HepG2 (cell line): ENCODE data around the gene ADGRV1. TPM values are rescaled to one million over a fixed set of nuclear protein-coding genes. Genes with fewer than 3 reads are reported as not detected.

ENCODE experiments used
- ATAC-seq: fragments of 200-7000 bp; cut with Tn5 transposase; 3 replicates; pipeline ENCODE4 v1.9.1; 2020; ENCODE audit warnings: mild to moderate bottlenecking, moderate library complexity
- BruUV-seq: library from RNA; stranded (reverse); fragments of 400-500 nt; replicated peaks from 2 replicates; lab custom pipeline; 2021; lab: Mats Ljungman, UMichigan
- CTCF ChIA-PET: fragments of 300-600 bp; formaldehyde crosslinking; extraction: SDS; loops from one replicate; lab custom pipeline; 2021; ENCODE audit warnings: low total read pairs, inconsistent platforms, low intra/inter-chr PET ratio; lab: Yijun Ruan, JAX
- POLR2A ChIA-PET: fragments of 350-600 bp; sonication (Branson Sonifier 250); formaldehyde crosslinking; loops from one replicate; lab custom pipeline; 2020; ENCODE audit warnings: antibody characterized with exemption, inconsistent platforms; lab: Yijun Ruan, JAX
- DNase-seq: peaks from one replicate; pipeline ENCODE4 v3.0.0-alpha.2; 2015; ENCODE audit warnings: low spot score
- FAIRE-seq: peaks from 3 replicates; lab custom pipeline; 2011; peaks lifted over from hg19 to GRCh38; lab: Jason Lieb, UNC
- H2AFZ ChIP-seq: one replicate; pipeline ENCODE4 v1.6.1; 2011; ENCODE audit warnings: low read length, inconsistent platforms
- H3K27ac ChIP-seq: fragments of 300-600 bp; 3 replicates; pipeline ENCODE4 v1.8.0; 2011; ENCODE audit warnings: mixed run types, mild to moderate bottlenecking, mixed read lengths, low read length, inconsistent platforms; ENCODE audit not compliant: insufficient read depth; ENCODE audit errors: extremely low read length
- H3K27me3 ChIP-seq, 2 experiments: fragments of 200-600 bp in 1 of 2; 2 replicates in 1 of 2; 3 replicates in 1 of 2; pipeline versions ENCODE4 v1.6.0 to v1.8.0; 2011; ENCODE audit warnings: low read length in 2 of 2, mild to moderate bottlenecking in 2 of 2, moderate library complexity in 2 of 2, inconsistent platforms in 1 of 2; ENCODE audit not compliant: insufficient read depth in 2 of 2, control insufficient read depth in 1 of 2
- H3K36me3 ChIP-seq, 2 experiments: fragments of 200-600 bp in 1 of 2; replicated peaks in 1 of 2; 2 replicates in 1 of 2; 3 replicates in 1 of 2; pipeline versions ENCODE4 v1.5.1 to v1.8.0; 2011; ENCODE audit warnings: low read length in 2 of 2, inconsistent platforms in 1 of 2; ENCODE audit not compliant: insufficient read depth in 2 of 2, control insufficient read depth in 1 of 2
- H3K4me1 ChIP-seq: 2 replicates; pipeline ENCODE4 v1.5.1; 2012; ENCODE audit warnings: low read length, inconsistent platforms; ENCODE audit not compliant: insufficient read depth
- H3K4me2 ChIP-seq: 2 replicates; pipeline ENCODE4 v1.6.0; 2011; ENCODE audit warnings: low read depth, low read length, inconsistent platforms
- H3K4me3 ChIP-seq, 3 experiments: fragments of 200-600 bp in 1 of 3; sonication (generic), shearing (Covaris generic) in 1 of 3; replicated peaks in 1 of 3; 2 replicates each; pipeline ENCODE4 v1.5.1; 2011 to 2016; ENCODE audit warnings: low read length in 3 of 3, inconsistent platforms in 2 of 3, low read depth in 2 of 3, mild to moderate bottlenecking in 2 of 3, control low read depth in 1 of 3, mixed read lengths in 1 of 3; ENCODE audit not compliant: insufficient read depth in 1 of 3
- H3K79me2 ChIP-seq: one replicate; pipeline ENCODE4 v1.6.1; 2011; ENCODE audit warnings: low read length, inconsistent platforms; ENCODE audit not compliant: insufficient read depth
- H3K9ac ChIP-seq: 2 replicates; pipeline ENCODE4 v1.6.0; 2011; ENCODE audit warnings: mild to moderate bottlenecking, low read depth, low read length, inconsistent platforms; ENCODE audit not compliant: insufficient read depth
- H3K9me3 ChIP-seq: 2 replicates; pipeline ENCODE4 v1.5.1; 2012; ENCODE audit warnings: mild to moderate bottlenecking, low read length
- H4K20me1 ChIP-seq: 2 replicates; pipeline ENCODE4 v1.6.0; 2011; ENCODE audit warnings: inconsistent platforms, mild to moderate bottlenecking, low read length, moderate library complexity; ENCODE audit not compliant: insufficient read depth
- BRD4 ChIP-seq: sonication (generic); formaldehyde crosslinking; IDR thresholded peaks from 2 replicates; pipeline ENCODE4 v1.4.0; 2020; ENCODE audit warnings: missing genetic modification reagents
- CC2D1A ChIP-seq: sonication (generic); formaldehyde crosslinking; IDR thresholded peaks from 2 replicates; pipeline ENCODE4 v1.8.1; 2023; ENCODE audit warnings: mild to moderate bottlenecking, missing genetic modification reagents
- CHD4 ChIP-seq: fragments of 200-600 bp; sonication (generic); IDR thresholded peaks from 2 replicates; pipeline ENCODE4 v1.7.0; 2017; ENCODE audit warnings: mild to moderate bottlenecking, low read length, borderline replicate concordance
- KAT7 ChIP-seq: IDR thresholded peaks from 2 replicates; pipeline ENCODE4 v1.6.1; 2018; ENCODE audit warnings: borderline replicate concordance, missing compliant biosample characterization
- KDM4B ChIP-seq: sonication (generic); formaldehyde crosslinking; IDR thresholded peaks from 2 replicates; pipeline ENCODE4 v1.4.0; 2020; ENCODE audit warnings: missing genetic modification reagents
- MYNN ChIP-seq: sonication (generic); formaldehyde crosslinking; IDR thresholded peaks from 2 replicates; pipeline ENCODE4 v1.4.0; 2020; ENCODE audit warnings: mild to moderate bottlenecking, low read depth, missing genetic modification reagents
- NFATC3 ChIP-seq: sonication (generic); formaldehyde crosslinking; IDR thresholded peaks from 2 replicates; pipeline ENCODE4 v1.5.1; 2020; ENCODE audit warnings: mild to moderate bottlenecking, missing genetic modification reagents
- PBX3 ChIP-seq: sonication (generic); formaldehyde crosslinking; IDR thresholded peaks from 2 replicates; pipeline ENCODE4 v1.8.1; 2023; ENCODE audit warnings: missing genetic modification reagents, inconsistent platforms, borderline replicate concordance
- PHF21A ChIP-seq: sonication (generic); formaldehyde crosslinking; IDR thresholded peaks from 2 replicates; pipeline ENCODE4 v1.5.0; 2020; ENCODE audit warnings: mild to moderate bottlenecking, missing genetic modification reagents
- PREB ChIP-seq: sonication (generic); formaldehyde crosslinking; IDR thresholded peaks from 2 replicates; pipeline ENCODE4 v1.4.0; 2020; ENCODE audit warnings: missing genetic modification reagents
- SATB2 ChIP-seq: sonication (generic); formaldehyde crosslinking; IDR thresholded peaks from 2 replicates; pipeline ENCODE4 v1.5.0; 2020; ENCODE audit warnings: missing genetic modification reagents
- SP4 ChIP-seq: sonication (generic); formaldehyde crosslinking; IDR thresholded peaks from 2 replicates; pipeline ENCODE4 v1.8.1; 2023; ENCODE audit warnings: mild to moderate bottlenecking, missing genetic modification reagents
- ZBTB3 ChIP-seq: sonication (generic); formaldehyde crosslinking; IDR thresholded peaks from 2 replicates; pipeline ENCODE4 v1.4.0; 2020; ENCODE audit warnings: low read depth, mild to moderate bottlenecking, moderate library complexity, missing genetic modification reagents, borderline replicate concordance
- ZFP1 ChIP-seq: IDR thresholded peaks from 2 replicates; pipeline ENCODE4 v1.6.1; 2016
- ZNF20 ChIP-seq: sonication (generic); formaldehyde crosslinking; IDR thresholded peaks from 2 replicates; pipeline ENCODE4 v1.4.0; 2020; ENCODE audit warnings: mild to moderate bottlenecking, moderate library complexity, missing genetic modification reagents
- ZNF766 ChIP-seq: sonication (generic); formaldehyde crosslinking; IDR thresholded peaks from 2 replicates; pipeline ENCODE4 v1.5.0; 2020; ENCODE audit warnings: missing genetic modification reagents, borderline replicate concordance
- WGBS: methylation state at CpG from one replicate; pipeline ENCODE4 v1.1.6; 2017; ENCODE audit warnings: low lambda C conversion rate; 5-methylcytosine and 5-hydroxymethylcytosine counted together
- in situ Hi-C: cut with HindIII; loops from 2 replicates; pipeline ENCODE4 v1.10.0; 2017; ENCODE audit warnings: low pct_unique_long_range_greater_than_20kb; ENCODE audit not compliant: extremely low pct_ligation_motif_present
- intact Hi-C: fragments of 100-400 bp; cut with micrococcal nuclease; formaldehyde crosslinking; loops from one replicate; pipeline ENCODE4 v1.10.0; 2022; ENCODE audit not compliant: unreplicated experiment
- polyA plus RNA-seq, 8 experiments: library from polyadenylated mRNA; depleted of rRNA in 3 of 8; stranded (reverse) in 7 of 8; unstranded in 1 of 8; fragments of >200 nt; fragmentation: Illumina TruSeq in 4 of 8; extraction: Trizol in 4 of 8; gene quantifications; 2 replicates each; pipeline versions ENCODE4 v1.2.1 to v1.2.3, GENCODE V29; 2011 to 2016; ENCODE audit warnings: low read depth in 4 of 8, missing spikeins in 1 of 8, mixed read lengths in 1 of 8; ENCODE audit not compliant: insufficient read depth in 1 of 8
- total RNA-seq, 5 experiments: library from RNA; depleted of rRNA; stranded (reverse); fragments of >200 nt; fragmentation: Illumina TruSeq; extraction: Trizol; gene quantifications; 2 replicates each; pipeline ENCODE4 v1.2.3, GENCODE V29; 2016; ENCODE audit warnings: low read depth in 1 of 5
- TF ChIP-seq, protein P1 (sequence below): sonication (generic); formaldehyde crosslinking; IDR thresholded peaks from 2 replicates; pipeline ENCODE4 v1.4.0; 2020; ENCODE audit warnings: missing genetic modification reagents

Gene ADGRV1
- total and polyA plus RNA-seq, 2 of the 13 experiments (the other 11 are each of a cell fraction or from before 2014, with no cell fraction given) = 1.7 to 3.9 TPM

GRCh38 chr5:91200692-91201091 lies 642.1 kb downstream of the ADGRV1 start:
- no peak for ATAC-seq

GRCh38 chr5:91206103-91206502 lies 647.5 kb downstream of the ADGRV1 start:
- FAIRE-seq (no peak), ATAC-seq (no peak), DNase-seq (no peak)
- Histone ChIP-seq H3K27ac (no peak overlapping the region), H4K20me1 (no peaks in the 10 kb centered on the region), H3K4me1 (no peaks in the 10 kb centered on the region), H3K27me3 (no peaks in the 10 kb centered on the region), H3K9me3 (no peaks in the 10 kb centered on the region), H3K4me2 (no peak overlapping the region), H3K36me3 (no peaks in the 10 kb centered on the region), H3K4me3 (no peak overlapping the region), H3K79me2 (no peaks in the 10 kb centered on the region), H3K9ac (no peak overlapping the region), H2AFZ (no peak overlapping the region)
- intact Hi-C loops (no loop called here), in situ Hi-C loops (loop anchor here (25.0 kb wide), 1 partner anchor 344 kb away; no protein-coding TSS in a partner anchor)
- BruUV-seq = no TSS peak
- ChIA-PET CTCF (no interaction called here), POLR2A (no interaction called here)
- WGBS = 88% methylated on average over 4 of the region's 5 CpGs
- no peak for TF ChIP-seq PREB (CRISPR knock-in tag)
- no peak for TF ChIP-seq SP4 (CRISPR knock-in tag)
- TF ChIP-seq ZBTB3 (CRISPR knock-in tag) = no peak
- TF ChIP-seq PBX3 (CRISPR knock-in tag) = no peak
- TF ChIP-seq CHD4 = no peak
- TF ChIP-seq ZNF20 (CRISPR knock-in tag) = no peak
- TF ChIP-seq CC2D1A (CRISPR knock-in tag) = no peak
- no peak for TF ChIP-seq NFATC3 (CRISPR knock-in tag)
- TF ChIP-seq MYNN (CRISPR knock-in tag) = no peak
- no peak for TF ChIP-seq KDM4B (CRISPR knock-in tag)
- no peak for TF ChIP-seq PHF21A
- no peak for TF ChIP-seq ZFP1 (CRISPR knock-in tag)
- no peak for TF ChIP-seq KAT7 (CRISPR knock-in tag)
- no peak for TF ChIP-seq ZNF766 (CRISPR knock-in tag)

More at GRCh38 chr5:91200692-91201091, 642.1 kb downstream of the ADGRV1 start:
- ChIA-PET POLR2A (no interaction called here), CTCF (no interaction called here)
- Histone ChIP-seq H3K27ac (no peak overlapping the region), H3K4me1 (no peaks in the 10 kb centered on the region), H3K4me3 (no peak overlapping the region), H3K9ac (no peak overlapping the region), H4K20me1 (no peaks in the 10 kb centered on the region), H3K9me3 (no peaks in the 10 kb centered on the region), H2AFZ (no peak overlapping the region), H3K36me3 (no peaks in the 10 kb centered on the region), H3K4me2 (no peak overlapping the region), H3K79me2 (no peaks in the 10 kb centered on the region), H3K27me3 (no peaks in the 10 kb centered on the region)
- WGBS = 6% methylated on average over 2 of the region's 2 CpGs
- FAIRE-seq (no peak), DNase-seq (no peak)
- in situ Hi-C loops (loop anchor here (25.0 kb wide), 1 partner anchor 338 kb away; no protein-coding TSS in a partner anchor), intact Hi-C loops (no loop called here)
- BruUV-seq = no TSS peak
- TF ChIP-seq, protein P1, sequence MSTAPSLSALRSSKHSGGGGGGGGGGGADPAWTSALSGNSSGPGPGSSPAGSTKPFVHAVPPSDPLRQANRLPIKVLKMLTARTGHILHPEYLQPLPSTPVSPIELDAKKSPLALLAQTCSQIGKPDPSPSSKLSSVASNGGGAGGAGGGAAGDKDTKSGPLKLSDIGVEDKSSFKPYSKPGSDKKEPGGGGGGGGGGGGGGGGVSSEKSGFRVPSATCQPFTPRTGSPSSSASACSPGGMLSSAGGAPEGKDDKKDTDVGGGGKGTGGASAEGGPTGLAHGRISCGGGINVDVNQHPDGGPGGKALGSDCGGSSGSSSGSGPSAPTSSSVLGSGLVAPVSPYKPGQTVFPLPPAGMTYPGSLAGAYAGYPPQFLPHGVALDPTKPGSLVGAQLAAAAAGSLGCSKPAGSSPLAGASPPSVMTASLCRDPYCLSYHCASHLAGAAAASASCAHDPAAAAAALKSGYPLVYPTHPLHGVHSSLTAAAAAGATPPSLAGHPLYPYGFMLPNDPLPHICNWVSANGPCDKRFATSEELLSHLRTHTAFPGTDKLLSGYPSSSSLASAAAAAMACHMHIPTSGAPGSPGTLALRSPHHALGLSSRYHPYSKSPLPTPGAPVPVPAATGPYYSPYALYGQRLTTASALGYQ (CRISPR knock-in tag) = no peak
- TF ChIP-seq BRD4 (CRISPR knock-in tag) (no peak), SATB2 (CRISPR knock-in tag) (peak; percentile 93)
